Ishikawa (cell line): ENCODE measurements around the gene PLPP4.

Source experiments
- EP300 ChIP-seq: IDR thresholded peaks from 2 replicates; pipeline ENCODE4 v1.6.1; 2012; ENCODE audit warnings: borderline replicate concordance
- RAD21 ChIP-seq: IDR thresholded peaks from 2 replicates; pipeline ENCODE4 v1.6.1; 2012; ENCODE audit warnings: low read depth
- ZBTB7A ChIP-seq: IDR thresholded peaks from 2 replicates; pipeline ENCODE4 v1.6.1; 2012; ENCODE audit warnings: low read depth
- TF ChIP-seq, protein P1 (sequence below): IDR thresholded peaks from 2 replicates; pipeline ENCODE4 v1.6.1; 2012

DNA sequence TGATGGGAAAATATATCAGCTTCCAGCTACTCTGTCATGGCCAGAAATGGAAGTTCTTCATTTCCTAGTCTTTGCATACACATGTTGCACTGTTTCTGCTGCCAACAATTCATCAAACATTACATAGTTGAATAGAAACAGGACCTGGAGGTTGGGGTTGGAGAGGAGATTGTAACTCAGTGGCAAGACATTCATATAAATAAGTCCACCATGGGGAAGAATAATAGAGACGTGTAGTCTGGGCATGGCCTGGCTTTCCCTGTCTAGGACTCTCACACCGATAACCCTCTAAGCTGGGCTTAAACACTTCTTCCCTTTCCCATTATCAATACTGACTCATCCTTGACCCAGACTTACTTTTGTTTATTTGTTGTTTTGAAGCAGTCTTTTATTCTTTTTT lies 155.7 kb downstream of the PLPP4 start:
- no peak for TF ChIP-seq ZBTB7A
- no peak for TF ChIP-seq RAD21
- TF ChIP-seq EP300: no peak
- TF ChIP-seq, protein P1, sequence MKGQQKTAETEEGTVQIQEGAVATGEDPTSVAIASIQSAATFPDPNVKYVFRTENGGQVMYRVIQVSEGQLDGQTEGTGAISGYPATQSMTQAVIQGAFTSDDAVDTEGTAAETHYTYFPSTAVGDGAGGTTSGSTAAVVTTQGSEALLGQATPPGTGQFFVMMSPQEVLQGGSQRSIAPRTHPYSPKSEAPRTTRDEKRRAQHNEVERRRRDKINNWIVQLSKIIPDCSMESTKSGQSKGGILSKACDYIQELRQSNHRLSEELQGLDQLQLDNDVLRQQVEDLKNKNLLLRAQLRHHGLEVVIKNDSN: no peak
